Measurements from ENCODE around the gene NTN1. TPM values are rescaled to one million over a fixed set of nuclear protein-coding genes. Genes with fewer than 3 reads are reported as not detected.
A peak's percentile ranks its signal among the peaks of the same experiment; 100 is the strongest.

Gene NTN1
- total RNA-seq, 4 donors from 2014 or later: 74.3 to 211 (median 107) TPM

GRCh38 chr17:9080983-9081382 is 59.7 kb downstream of the NTN1 start:
- ATAC-seq: no peak
- 0 to 35% methylated on average over 2 to 3 of the region's 3 CpGs for WGBS, 2 donors (ENCODE audit: low coverage in 1 of 2)
- Histone ChIP-seq H3K36me3 (peaks cover 0 to 4% of the 10 kb centered on the region in 2 donors), H3K27ac (no peak overlapping the region), H3K4me3 (no peak overlapping the region), H3K9me3 (no peaks in the 10 kb centered on the region), H3K27me3 (no peaks in the 10 kb centered on the region), H3K4me1 (peaks cover 0 to 73% (median 0%) of the 10 kb centered on the region in 3 donors)
- no peak for TF ChIP-seq POLR2A (IDR thresholded peaks at IDR 0.05)
- TF ChIP-seq POLR2AphosphoS5 (IDR thresholded peaks at IDR 0.05): no peak
- TF ChIP-seq EP300 (IDR thresholded peaks at IDR 0.05): no peak
- TF ChIP-seq CTCF (IDR thresholded peaks at IDR 0.05): no peak

GRCh38 chr17:9086577-9086976 is 65.3 kb downstream of the NTN1 start:
- Histone ChIP-seq H3K36me3 (peaks cover 0 to 4% of the 10 kb centered on the region in 2 donors), H3K4me3 (no peak overlapping the region), H3K4me1 (peaks cover 0 to 83% (median 0%) of the 10 kb centered on the region in 3 donors), H3K27ac (no peak overlapping the region), H3K27me3 (no peaks in the 10 kb centered on the region), H3K9me3 (no peaks in the 10 kb centered on the region)
- ATAC-seq: no peak
- 92 to 100% methylated on average over 4 of the region's 4 CpGs for WGBS, 2 donors (ENCODE audit: low coverage in 1 of 2)
- TF ChIP-seq CTCF (IDR thresholded peaks at IDR 0.05) (no peak), POLR2AphosphoS5 (IDR thresholded peaks at IDR 0.05) (no peak), EP300 (IDR thresholded peaks at IDR 0.05) (no peak)

- 80 to 100% methylated on average over 1 to 3 of the region's 9 CpGs for WGBS, 2 donors (ENCODE audit: low coverage in 1 of 2)
- Histone ChIP-seq H3K9me3 (no peaks in the 10 kb centered on the region), H3K27ac (peak overlapping the region in 3 of 4 donors; percentile 17 to 83 (median 18)), H3K27me3 (no peaks in the 10 kb centered on the region), H3K36me3 (peaks cover 0 to 4% of the 10 kb centered on the region in 2 donors), H3K4me1 (peaks cover 0 to 78% (median 0%) of the 10 kb centered on the region in 3 donors), H3K4me3 (no peak overlapping the region)
- ATAC-seq: no peak
- TF ChIP-seq POLR2AphosphoS5 (IDR thresholded peaks at IDR 0.05): no peak
- TF ChIP-seq EP300 (IDR thresholded peaks at IDR 0.05): no peak
- no peak for TF ChIP-seq POLR2A (IDR thresholded peaks at IDR 0.05)
- no peak for TF ChIP-seq CTCF (IDR thresholded peaks at IDR 0.05)
Measured at GRCh38 chr17:9087921-9088320, 66.6 kb downstream of the NTN1 start.

GRCh38 chr17:9090641-9091096 is 69.4 kb downstream of the NTN1 start:
- Histone ChIP-seq H3K9me3 (no peaks in the 10 kb centered on the region), H3K4me1 (peaks cover 0 to 81% (median 2%) of the 10 kb centered on the region in 3 donors), H3K27me3 (no peaks in the 10 kb centered on the region), H3K36me3 (peaks cover 0 to 1% of the 10 kb centered on the region in 2 donors), H3K4me3 (no peak overlapping the region), H3K27ac (peak overlapping the region in 3 of 4 donors; percentile 78 to 84 (median 83))
- 22 to 51% methylated on average over 5 to 8 of the region's 9 CpGs for WGBS, 2 donors (ENCODE audit: low coverage in 1 of 2)
- peak; percentile 81 for ATAC-seq
- TF ChIP-seq POLR2A (IDR thresholded peaks at IDR 0.05) (no peak), CTCF (IDR thresholded peaks at IDR 0.05) (no peak), EP300 (IDR thresholded peaks at IDR 0.05) (no peak), POLR2AphosphoS5 (IDR thresholded peaks at IDR 0.05) (peak; percentile 68)

GRCh38 chr17:9094193-9094592 is 72.9 kb downstream of the NTN1 start:
- Histone ChIP-seq H3K9me3 (no peaks in the 10 kb centered on the region), H3K36me3 (no peaks in the 10 kb centered on the region), H3K4me1 (peaks cover 0 to 68% (median 2%) of the 10 kb centered on the region in 3 donors), H3K4me3 (no peak overlapping the region), H3K27ac (peak overlapping the region in 2 of 4 donors; percentile 46 to 47), H3K27me3 (no peaks in the 10 kb centered on the region)
- TF ChIP-seq POLR2AphosphoS5 (IDR thresholded peaks at IDR 0.05): no peak
- no peak for TF ChIP-seq EP300 (IDR thresholded peaks at IDR 0.05)
- TF ChIP-seq POLR2A (IDR thresholded peaks at IDR 0.05): no peak
- no peak for TF ChIP-seq CTCF (IDR thresholded peaks at IDR 0.05)
- 60 to 72% methylated on average over 1 of the region's 1 CpG for WGBS, 2 donors (ENCODE audit: low coverage in 1 of 2)
- no peak for ATAC-seq

All from gastroesophageal sphincter (tissue), 4 donors.